ENCODE measurements around the gene RRP8. TPM values are rescaled to one million over a fixed set of nuclear protein-coding genes. Genes with fewer than 3 reads are reported as not detected.

The RRP8 gene
- total and polyA plus RNA-seq, 3 experiments from 2014 or later = 21.1 to 44.7 (median 42.0) TPM

DNA sequence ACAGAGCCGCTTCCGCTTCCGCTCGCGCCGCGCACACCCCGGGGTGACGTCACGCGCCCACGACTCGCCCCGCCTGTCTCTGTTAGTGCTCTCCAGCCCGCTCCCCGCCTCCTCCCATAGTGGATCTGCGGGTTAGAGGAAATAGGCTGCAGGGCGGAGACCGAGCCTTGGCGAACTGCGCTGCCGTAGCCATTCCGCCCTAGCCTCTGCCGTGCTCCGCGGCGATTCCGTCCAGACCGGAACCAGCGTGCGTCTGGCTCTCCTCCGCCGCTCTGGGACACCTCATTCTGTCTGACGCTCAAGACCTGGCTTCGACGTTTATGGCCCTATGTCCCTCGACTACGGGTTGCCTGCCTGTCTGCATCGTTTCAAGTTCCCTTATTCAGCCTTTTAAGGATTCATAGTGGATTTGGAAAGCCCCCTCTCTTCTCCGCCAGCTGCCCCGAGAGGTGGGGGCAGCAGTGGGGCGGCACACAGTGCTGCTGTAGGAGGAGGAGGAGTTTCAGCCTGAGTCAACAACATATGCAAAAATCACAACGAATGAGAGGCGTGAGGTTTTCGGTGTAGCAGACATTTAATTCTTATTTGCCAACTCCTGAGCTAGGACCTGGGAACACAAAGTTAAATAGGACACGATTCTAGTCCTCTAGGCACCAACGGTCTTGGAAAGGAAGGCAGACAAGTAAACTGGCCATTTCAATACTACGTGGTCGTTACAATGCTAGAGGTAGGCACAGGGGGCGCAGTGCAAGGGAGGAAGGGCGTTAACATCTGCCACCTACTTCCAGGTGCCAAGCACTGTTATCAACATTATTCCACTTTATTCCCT is 9.0 kb upstream of the RRP8 start, which contains the start of gene TAF10:
Gene TAF10, minus strand, starts transcription at position 4 of the 829 bp plus-strand sequence. CDS start 27 bp downstream, outside the sequence.
- peaks cover 37 to 43% (median 41%) of the 10 kb centered on the region in 3 donors for H3K4me1 Mint-ChIP-seq
- DNase-seq = peak; percentile 94 to 97 (median 95)
- peaks cover 44% of the 10 kb centered on the region for H3K36me3 ChIP-seq (ENCODE audit: insufficient read depth, low read length)
- no peaks in the 10 kb centered on the region for H3K27me3 Mint-ChIP-seq
- peak within 1 kb of the TSS in 7 of 8 donors; percentile 93 to 99 (median 97) for H3K27ac Mint-ChIP-seq
- peaks cover 42% of the 10 kb centered on the region for H3K4me1 ChIP-seq (ENCODE audit: insufficient read depth, low read length)
- no peaks in the 10 kb centered on the region for H3K27me3 ChIP-seq (ENCODE audit: insufficient read depth, low read length, poor library complexity, severe bottlenecking)
- peak within 1 kb of the TSS in 6 of 7 donors; percentile 89 to 95 (median 90) for H3K4me3 Mint-ChIP-seq
- H3K4me3 ChIP-seq (ENCODE audit: low read length) = peak within 1 kb of the TSS; percentile 93
- H3K9me3 ChIP-seq (ENCODE audit: low read length) = no peaks in the 10 kb centered on the region
- H3K9me3 Mint-ChIP-seq = no peaks in the 10 kb centered on the region
- H3K36me3 Mint-ChIP-seq = peaks cover 0 to 44% (median 24%) of the 10 kb centered on the region in 3 donors
- CTCF ChIA-PET = interaction anchor here (0.7 to 7.8 kb wide), 17 partner anchors 8 to 233 kb away, joined by 3 to 68 read pairs (median 4); partner anchors contain the start of genes ARFIP2, ILK, MRPL17 and RRP8
- peak within 1 kb of the TSS; percentile 98 for H3K27ac ChIP-seq (ENCODE audit: low read depth, low read length)
- POLR2A ChIA-PET = interaction anchor here (0.6 to 2.4 kb wide), 20 partner anchors 8 to 233 kb away, joined by 3 to 26 read pairs (median 6); partner anchors contain the start of genes APBB1, ARFIP2, ILK and MRPL17

DNA sequence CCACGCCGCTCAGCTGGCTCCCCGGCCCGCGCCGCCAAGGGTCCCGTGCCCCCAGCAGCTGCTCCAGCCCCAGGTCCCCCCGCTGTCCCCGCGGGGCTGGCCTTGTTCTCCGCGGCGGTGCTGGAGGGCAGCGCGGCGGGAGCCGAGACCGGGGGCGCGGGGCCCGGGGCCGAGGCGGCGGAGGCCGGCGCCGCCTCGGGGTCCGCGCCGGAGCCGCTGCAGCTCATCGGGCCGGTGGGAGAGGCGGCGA is 8.5 kb upstream of the RRP8 start:
- no peaks in the 10 kb centered on the region for H3K27me3 Mint-ChIP-seq
- H3K4me3 ChIP-seq (ENCODE audit: low read length) = peak overlapping the region; percentile 76
- no peaks in the 10 kb centered on the region for H3K9me3 Mint-ChIP-seq
- peak overlapping the region; percentile 98 for H3K27ac ChIP-seq (ENCODE audit: low read depth, low read length)
- ChIA-PET POLR2A (interaction anchor here (0.6 to 2.4 kb wide), 20 partner anchors 8 to 233 kb away, joined by 3 to 26 read pairs (median 6); partner anchors contain the start of genes APBB1, ARFIP2, DCHS1 and ILK), CTCF (interaction anchor here (0.7 to 7.8 kb wide), 12 partner anchors 9 to 233 kb away, joined by 3 to 68 read pairs (median 4); partner anchors contain the start of genes ARFIP2, ILK, MRPL17 and RRP8)
- peak overlapping the region in 6 of 7 donors; percentile 89 to 95 (median 90) for H3K4me3 Mint-ChIP-seq
- H3K36me3 Mint-ChIP-seq = peaks cover 0 to 46% (median 24%) of the 10 kb centered on the region in 3 donors
- H3K36me3 ChIP-seq (ENCODE audit: insufficient read depth, low read length) = peaks cover 46% of the 10 kb centered on the region
- peaks cover 44% of the 10 kb centered on the region for H3K4me1 ChIP-seq (ENCODE audit: insufficient read depth, low read length)
- H3K4me1 Mint-ChIP-seq = peaks cover 36 to 48% (median 41%) of the 10 kb centered on the region in 3 donors
- DNase-seq = no peak
- H3K27me3 ChIP-seq (ENCODE audit: insufficient read depth, low read length, poor library complexity, severe bottlenecking) = no peaks in the 10 kb centered on the region
- H3K27ac Mint-ChIP-seq = peak overlapping the region in 7 of 8 donors; percentile 93 to 99 (median 97)
- no peaks in the 10 kb centered on the region for H3K9me3 ChIP-seq (ENCODE audit: low read length)

DNA sequence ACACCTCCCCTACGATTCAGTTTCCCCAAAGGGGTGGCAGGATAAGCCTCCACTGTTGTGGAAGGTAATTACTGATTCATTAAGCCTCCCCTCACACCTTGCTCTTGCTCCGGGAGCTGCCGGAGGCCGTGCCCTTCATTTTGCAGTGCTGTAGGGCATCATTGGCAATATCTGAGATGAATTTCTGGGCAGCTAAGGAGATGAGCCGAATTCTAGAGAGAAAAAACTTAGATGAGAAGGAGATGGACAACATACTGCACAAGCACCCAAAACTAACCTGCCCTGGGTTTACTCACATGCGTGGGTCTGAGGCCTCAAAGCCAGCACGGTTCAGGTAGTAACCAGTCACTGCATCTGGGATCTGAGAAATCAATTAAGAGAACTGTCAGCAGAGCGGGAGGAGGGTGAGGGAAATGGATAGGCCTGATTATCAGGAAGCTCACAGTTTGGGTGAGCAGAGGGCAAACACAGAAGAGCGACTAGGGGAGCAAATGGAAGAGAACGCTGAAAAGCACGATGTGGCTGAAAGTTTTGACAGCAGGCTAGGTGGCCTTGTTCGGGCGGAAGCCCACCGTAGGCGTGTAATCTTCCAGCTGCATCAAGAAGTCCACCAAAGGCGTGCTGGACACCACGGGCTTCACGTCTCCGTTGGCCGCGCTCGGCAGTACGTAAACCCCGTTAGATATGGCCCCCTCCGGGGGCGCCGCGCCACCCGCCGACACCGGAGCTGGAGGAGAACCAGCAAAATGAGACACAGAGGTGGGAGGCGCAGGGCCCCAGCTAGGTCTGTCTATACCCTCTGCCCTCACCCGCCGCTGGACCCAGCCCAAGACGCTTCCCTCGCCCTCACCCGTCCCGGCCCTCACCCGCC is 7.9 kb upstream of the RRP8 start:
- peak in 2 of 5 donors; percentile 25 to 65 for DNase-seq
- peak overlapping the region in 7 of 8 donors; percentile 93 to 99 (median 97) for H3K27ac Mint-ChIP-seq
- H3K27ac ChIP-seq (ENCODE audit: low read depth, low read length) = peak overlapping the region; percentile 84
- H3K4me1 Mint-ChIP-seq = peaks cover 31 to 50% (median 37%) of the 10 kb centered on the region in 3 donors
- ChIA-PET CTCF (interaction anchor here (0.7 to 7.8 kb wide), 12 partner anchors 8 to 232 kb away, joined by 3 to 68 read pairs (median 4); partner anchors contain the start of genes ARFIP2, ILK, MRPL17 and RRP8), POLR2A (interaction anchor here (0.6 to 2.4 kb wide), 20 partner anchors 7 to 232 kb away, joined by 3 to 26 read pairs (median 6); partner anchors contain the start of genes APBB1, ARFIP2, DCHS1 and ILK)
- no peaks in the 10 kb centered on the region for H3K27me3 Mint-ChIP-seq
- no peaks in the 10 kb centered on the region for H3K9me3 Mint-ChIP-seq
- no peaks in the 10 kb centered on the region for H3K9me3 ChIP-seq (ENCODE audit: low read length)
- peak overlapping the region; percentile 76 for H3K4me3 ChIP-seq (ENCODE audit: low read length)
- peak overlapping the region in 6 of 7 donors; percentile 89 to 95 (median 90) for H3K4me3 Mint-ChIP-seq
- no peaks in the 10 kb centered on the region for H3K27me3 ChIP-seq (ENCODE audit: insufficient read depth, low read length, poor library complexity, severe bottlenecking)
- H3K36me3 ChIP-seq (ENCODE audit: insufficient read depth, low read length) = peaks cover 44% of the 10 kb centered on the region
- H3K36me3 Mint-ChIP-seq = peaks cover 0 to 46% (median 20%) of the 10 kb centered on the region in 3 donors
- peaks cover 49% of the 10 kb centered on the region for H3K4me1 ChIP-seq (ENCODE audit: insufficient read depth, low read length)

DNA sequence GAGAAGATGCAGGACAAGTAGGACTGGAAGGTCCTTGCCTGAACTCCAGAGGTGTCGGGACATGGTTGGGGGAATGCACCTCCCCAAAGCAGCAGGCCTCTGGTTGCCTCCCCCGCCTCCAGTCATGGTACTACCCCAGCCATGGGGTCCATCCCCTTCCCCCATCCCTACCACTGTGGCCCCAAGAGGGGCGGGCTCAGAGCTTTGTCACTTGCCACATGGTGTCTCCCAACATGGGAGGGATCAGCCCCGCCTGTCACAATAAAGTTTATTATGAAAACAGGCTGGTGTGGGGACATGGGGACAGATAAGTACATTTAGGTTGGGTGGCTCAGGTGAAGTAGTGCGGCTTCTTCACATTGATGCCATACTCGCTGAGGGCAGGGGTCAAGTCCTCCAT is 7.2 kb upstream of the RRP8 start:
- H3K4me3 Mint-ChIP-seq = peak overlapping the region; percentile 77 to 95 (median 90)
- H3K9me3 Mint-ChIP-seq = no peaks in the 10 kb centered on the region
- H3K27me3 Mint-ChIP-seq = no peaks in the 10 kb centered on the region
- H3K4me1 Mint-ChIP-seq = peaks cover 24 to 50% (median 32%) of the 10 kb centered on the region in 3 donors
- peaks cover 0 to 46% (median 16%) of the 10 kb centered on the region in 3 donors for H3K36me3 Mint-ChIP-seq
- ChIA-PET POLR2A (interaction anchor here (1.5 kb wide), 1 partner anchor 39 kb away, joined by 3 read pairs; no protein-coding TSS in a partner anchor), CTCF (interaction anchor here (1.1 to 7.8 kb wide), 5 partner anchors 9 to 231 kb away, joined by 3 to 68 read pairs (median 5); partner anchors contain the start of genes MRPL17 and TPP1)
- H3K4me3 ChIP-seq (ENCODE audit: low read length) = no peak overlapping the region
- H3K27me3 ChIP-seq (ENCODE audit: insufficient read depth, low read length, poor library complexity, severe bottlenecking) = no peaks in the 10 kb centered on the region
- peak overlapping the region in 7 of 8 donors; percentile 93 to 99 (median 97) for H3K27ac Mint-ChIP-seq
- peaks cover 57% of the 10 kb centered on the region for H3K4me1 ChIP-seq (ENCODE audit: insufficient read depth, low read length)
- H3K27ac ChIP-seq (ENCODE audit: low read depth, low read length) = no peak overlapping the region
- peaks cover 39% of the 10 kb centered on the region for H3K36me3 ChIP-seq (ENCODE audit: insufficient read depth, low read length)
- no peaks in the 10 kb centered on the region for H3K9me3 ChIP-seq (ENCODE audit: low read length)
- no peak for DNase-seq

DNA sequence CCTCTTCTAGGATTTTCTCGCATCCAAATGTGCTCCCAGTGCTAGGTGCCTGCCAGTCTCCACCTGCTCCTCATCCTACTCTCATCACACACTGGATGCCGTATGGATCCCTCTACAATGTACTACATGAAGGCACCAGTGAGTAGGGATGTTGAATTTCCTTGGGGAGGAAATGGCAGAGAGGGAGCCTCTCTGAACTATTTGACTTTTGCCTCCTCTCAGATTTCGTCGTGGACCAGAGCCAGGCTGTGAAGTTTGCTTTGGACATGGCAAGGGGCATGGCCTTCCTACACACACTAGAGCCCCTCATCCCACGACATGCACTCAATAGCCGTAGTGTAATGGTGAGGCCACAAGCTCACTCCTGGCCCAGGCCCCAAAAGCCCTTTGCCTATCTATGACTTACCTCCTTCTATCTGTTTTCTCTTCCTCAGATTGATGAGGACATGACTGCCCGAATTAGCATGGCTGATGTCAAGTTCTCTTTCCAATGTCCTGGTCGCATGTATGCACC is 6.1 kb upstream of the RRP8 start:
- H3K9me3 Mint-ChIP-seq = no peaks in the 10 kb centered on the region
- peaks cover 37% of the 10 kb centered on the region for H3K36me3 ChIP-seq (ENCODE audit: insufficient read depth, low read length)
- POLR2A ChIA-PET = interaction anchor here (2.8 kb wide), 1 partner anchor 9 kb away, joined by 11 read pairs; the partner anchor contains the start of gene TPP1
- H3K27me3 Mint-ChIP-seq = no peaks in the 10 kb centered on the region
- H3K4me3 ChIP-seq (ENCODE audit: low read length) = no peak overlapping the region
- peak overlapping the region in 7 of 8 donors; percentile 55 to 98 (median 96) for H3K27ac Mint-ChIP-seq
- H3K4me1 ChIP-seq (ENCODE audit: insufficient read depth, low read length) = peaks cover 67% of the 10 kb centered on the region
- H3K9me3 ChIP-seq (ENCODE audit: low read length) = no peaks in the 10 kb centered on the region
- CTCF ChIA-PET = interaction anchor here (1.3 to 7.8 kb wide), 2 partner anchors 8 to 74 kb away, joined by 3 to 68 read pairs; partner anchors contain the start of gene MRPL17
- H3K4me1 Mint-ChIP-seq = peaks cover 23 to 46% (median 32%) of the 10 kb centered on the region in 3 donors
- no peaks in the 10 kb centered on the region for H3K27me3 ChIP-seq (ENCODE audit: insufficient read depth, low read length, poor library complexity, severe bottlenecking)
- no peak overlapping the region for H3K27ac ChIP-seq (ENCODE audit: low read depth, low read length)
- peaks cover 0 to 46% (median 13%) of the 10 kb centered on the region in 3 donors for H3K36me3 Mint-ChIP-seq
- peak overlapping the region; percentile 21 to 90 (median 52) for H3K4me3 Mint-ChIP-seq
- no peak for DNase-seq

DNA sequence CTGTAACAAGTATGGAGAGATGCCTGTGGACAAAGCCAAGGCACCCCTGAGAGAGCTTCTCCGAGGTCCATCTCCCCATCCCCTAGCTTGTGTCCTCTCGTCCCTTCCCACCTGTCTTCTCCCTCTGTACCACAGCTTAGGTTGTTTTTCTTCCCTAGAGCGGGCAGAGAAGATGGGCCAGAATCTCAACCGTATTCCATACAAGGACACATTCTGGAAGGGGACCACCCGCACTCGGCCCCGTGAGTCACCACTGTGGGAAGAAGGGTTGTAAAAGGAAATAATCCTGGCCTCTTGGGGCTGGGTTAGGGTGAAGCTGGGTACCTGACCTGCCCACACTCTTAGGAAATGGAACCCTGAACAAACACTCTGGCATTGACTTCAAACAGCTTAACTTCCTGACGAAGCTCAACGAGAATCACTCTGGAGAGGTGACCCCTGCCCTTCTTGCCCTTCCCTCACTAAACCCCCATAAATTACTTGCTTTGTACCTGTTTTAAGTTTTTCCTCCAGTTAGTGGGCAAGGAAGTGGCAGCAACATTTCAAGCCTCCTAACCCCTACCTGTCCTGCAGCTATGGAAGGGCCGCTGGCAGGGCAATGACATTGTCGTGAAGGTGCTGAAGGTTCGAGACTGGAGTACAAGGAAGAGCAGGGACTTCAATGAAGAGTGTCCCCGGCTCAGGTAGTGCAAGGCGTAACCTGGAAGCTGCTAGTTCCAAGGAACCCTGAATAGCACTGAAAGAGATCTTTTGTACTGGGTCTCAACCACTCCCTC is 5.5 kb upstream of the RRP8 start:
- Mint-ChIP-seq H3K4me3 (peak overlapping the region in 3 of 7 donors; percentile 30 to 77 (median 32)), H3K27ac (peak overlapping the region in 7 of 8 donors; percentile 30 to 98 (median 55)), H3K27me3 (no peaks in the 10 kb centered on the region), H3K36me3 (peaks cover 0 to 46% (median 13%) of the 10 kb centered on the region in 3 donors), H3K9me3 (no peaks in the 10 kb centered on the region), H3K4me1 (peaks cover 23 to 46% (median 32%) of the 10 kb centered on the region in 3 donors)
- ChIA-PET POLR2A (interaction anchor here (2.8 kb wide), 1 partner anchor 10 kb away, joined by 11 read pairs; the partner anchor contains the start of gene TPP1), CTCF (interaction anchor here (1.3 to 7.8 kb wide), 2 partner anchors 9 to 75 kb away, joined by 3 to 68 read pairs; partner anchors contain the start of gene MRPL17)
- H3K27me3 ChIP-seq (ENCODE audit: insufficient read depth, low read length, poor library complexity, severe bottlenecking) = no peaks in the 10 kb centered on the region
- H3K4me3 ChIP-seq (ENCODE audit: low read length) = no peak overlapping the region
- DNase-seq = no peak
- H3K36me3 ChIP-seq (ENCODE audit: insufficient read depth, low read length) = peaks cover 37% of the 10 kb centered on the region
- H3K4me1 ChIP-seq (ENCODE audit: insufficient read depth, low read length) = peaks cover 69% of the 10 kb centered on the region
- no peak overlapping the region for H3K27ac ChIP-seq (ENCODE audit: low read depth, low read length)
- H3K9me3 ChIP-seq (ENCODE audit: low read length) = no peaks in the 10 kb centered on the region

Measured in CD8-positive, alpha-beta memory T cell (primary cell).